Measurements from ENCODE around the gene CYYR1. TPM values are rescaled to one million over a fixed set of nuclear protein-coding genes. Genes with fewer than 3 reads are reported as not detected.

The CYYR1 gene
- total RNA-seq, 1 experiment from 2014 or later: 13.6 TPM

- H3K4me1 Mint-ChIP-seq: no peaks in the 10 kb centered on the region
- H3K27me3 Mint-ChIP-seq (ENCODE audit: low read depth): no peaks in the 10 kb centered on the region; the same call in 1 of the 2 replicates
- H3K4me3 Mint-ChIP-seq: no peak overlapping the region
- Histone ChIP-seq H3K9ac (ENCODE audit: extremely low read depth, insufficient read length, low read length) (no peak overlapping the region), H2AK5ac (ENCODE audit: insufficient read length, low read length) (no peak overlapping the region), H4K5ac (ENCODE audit: insufficient read length, low read depth, low read length) (no peak overlapping the region), H3K14ac (ENCODE audit: insufficient read depth, low read length) (no peak overlapping the region), H2AFZ (ENCODE audit: low read length) (no peak overlapping the region), H3K4me2 (ENCODE audit: insufficient read depth, insufficient read length, low read length) (no peak overlapping the region), H3K23me2 (ENCODE audit: insufficient read length, low read depth, low read length, poor library complexity, severe bottlenecking) (no peaks in the 10 kb centered on the region), H4K8ac (replicated peaks; ENCODE audit: insufficient read length, low read depth, low read length) (no peak overlapping the region), H3K27me3 (ENCODE audit: insufficient read depth, low read length) (no peaks in the 10 kb centered on the region), H2BK5ac (ENCODE audit: insufficient read length, low read length) (no peak overlapping the region), H3K4ac (ENCODE audit: low read depth, low read length) (no peak overlapping the region), H3K27ac (ENCODE audit: insufficient read length, low read depth, low read length) (no peak overlapping the region), H2BK12ac (ENCODE audit: insufficient read length, low read depth, low read length) (no peak overlapping the region), H3K23ac (ENCODE audit: insufficient read length, low read depth, low read length) (no peak overlapping the region), H4K91ac (ENCODE audit: insufficient read length, low read depth, low read length) (no peak overlapping the region), H4K20me1 (ENCODE audit: control insufficient read depth, insufficient read depth, insufficient read length) (no peaks in the 10 kb centered on the region), H3K9me3 (ENCODE audit: control insufficient read depth, low read depth, low read length) (no peaks in the 10 kb centered on the region), H2BK20ac (ENCODE audit: low read depth, low read length, poor library complexity, severe bottlenecking) (no peak overlapping the region), H3T11ph (ENCODE audit: low read length) (no peak overlapping the region), H2BK15ac (ENCODE audit: low read depth, low read length) (no peak overlapping the region), H3K79me2 (ENCODE audit: insufficient read depth, low read length) (no peaks in the 10 kb centered on the region), H3K56ac (ENCODE audit: insufficient read length, low read depth, low read length) (no peak overlapping the region), H2BK120ac (ENCODE audit: low read depth, low read length, poor library complexity, severe bottlenecking) (no peak overlapping the region), H3K79me1 (ENCODE audit: insufficient read depth, low read depth, low read length, poor library complexity, severe bottlenecking) (no peaks in the 10 kb centered on the region), H3K18ac (ENCODE audit: insufficient read length, low read depth, low read length) (no peak overlapping the region), H3K4me1 (ENCODE audit: insufficient read depth, low read length) (no peaks in the 10 kb centered on the region)
- no CpG with 5 or more reads among the region's 1 CpG for WGBS (ENCODE audit: extremely low coverage, insufficient read length, low lambda C conversion rate)
- H3K9me3 Mint-ChIP-seq: peaks cover 3% of the 10 kb centered on the region in 2 experiments; a peak in 2 of 5 replicates
- no peak overlapping the region for H3K27ac Mint-ChIP-seq
- no peak for DNase-seq
- no peak for TF ChIP-seq CTCF (conservative IDR thresholded peaks at IDR 0.05)
- H3K36me3 Mint-ChIP-seq (ENCODE audit: insufficient read depth in 1 of 3, low read depth in 3 of 3): peaks cover 0 to 2% (median 0%) of the 10 kb centered on the region in 3 experiments; a peak in 2 of 7 replicates
These were observed 41.2 kb upstream of the CYYR1 start for GRCh38 chr21:26614251-26614650.
